Activated naive CD4-positive, alpha-beta T cell treated with anti-CD3 and anti-CD28 coated beads, Interleukin-2, amount 50 U/mL, for 72 hours (primary cell): ENCODE measurements around the gene BAG5. TPM values are rescaled to one million over a fixed set of nuclear protein-coding genes. Genes with fewer than 3 reads are reported as not detected.

Experiments used
- ATAC-seq, 2 donors: fragments of 150-1000 bp; cut with Tn5 transposase; 2 replicates each; pipeline ENCODE4 v1.10.0; 2021; ENCODE audit warnings: mild to moderate bottlenecking in 2 of 2, moderate library complexity in 2 of 2
- DNase-seq, 2 donors: peaks; one replicate each; pipeline ENCODE4 v3.0.0; 2021 to 2022; ENCODE audit warnings: low spot score in 2 of 2
- H3K27ac Mint-ChIP-seq, 2 donors: one replicate each; pipeline ENCODE4 v1.8.0; 2022; ENCODE audit warnings: mild to moderate bottlenecking in 2 of 2, mixed read lengths in 2 of 2
- H3K36me3 Mint-ChIP-seq, 2 donors: one replicate each; pipeline ENCODE4 v1.8.0; 2022; ENCODE audit warnings: mixed read lengths in 2 of 2
- H3K9me3 Mint-ChIP-seq, 2 donors: one replicate each; pipeline ENCODE4 v1.8.0; 2022; ENCODE audit warnings: mixed read lengths in 2 of 2
- total RNA-seq, 2 donors: library from RNA; stranded (reverse); gene quantifications; one replicate each; pipeline ENCODE4 v1.2.3, GENCODE V29; 2022

The BAG5 gene
- total RNA-seq, 2 donors from 2014 or later, result 15.6 to 24.1 TPM

DNA sequence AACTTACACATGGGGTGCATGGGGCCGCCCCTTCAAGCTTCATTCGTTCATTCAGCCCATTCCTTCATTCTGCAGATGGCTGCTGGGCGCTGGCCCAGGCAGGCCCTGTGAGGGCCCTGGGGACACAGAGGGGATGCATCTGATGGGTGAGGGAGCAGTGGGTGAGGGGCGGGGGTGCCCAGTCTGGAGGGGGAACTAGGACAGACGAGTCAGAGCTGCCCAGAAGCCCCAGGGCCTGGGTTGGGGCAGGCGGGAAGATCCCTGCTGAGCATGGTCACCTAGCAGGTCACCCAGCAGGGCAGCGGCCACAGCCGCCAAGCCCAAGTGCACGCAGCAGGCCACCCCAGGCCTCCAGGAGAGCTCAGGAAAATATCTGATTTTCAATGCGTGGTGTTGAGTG is 19.3 kb downstream of the BAG5 start:
- ATAC-seq (no peak), DNase-seq (no peak)
- H3K9me3 Mint-ChIP-seq, result no peaks in the 10 kb centered on the region
- H3K27ac Mint-ChIP-seq, result no peak overlapping the region
- no peaks in the 10 kb centered on the region for H3K36me3 Mint-ChIP-seq

DNA sequence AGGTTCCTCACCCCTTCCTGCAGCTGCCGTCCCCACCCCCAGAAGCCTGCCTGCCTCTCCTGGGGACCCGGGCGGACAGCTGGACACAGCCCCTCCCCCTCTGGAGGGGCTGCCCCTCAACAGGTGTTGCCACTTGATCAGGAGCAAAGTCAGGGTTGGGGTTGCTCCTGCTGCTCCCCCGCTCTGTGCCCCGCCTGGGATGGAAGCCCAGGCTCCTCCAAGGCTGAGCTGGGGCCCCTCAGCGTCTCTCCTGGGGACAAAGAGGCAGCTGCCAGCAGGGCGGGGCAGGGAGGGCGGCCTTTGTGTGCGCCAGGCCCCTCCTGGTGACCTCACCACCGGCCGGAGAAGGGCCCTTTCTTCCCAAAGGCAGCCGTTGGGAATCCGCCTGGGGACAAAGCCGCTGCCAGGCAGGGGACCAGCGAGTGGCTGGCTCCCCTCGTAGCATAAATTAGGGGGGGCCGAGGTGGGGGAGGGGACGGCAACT is 19.8 kb downstream of the BAG5 start:
- DNase-seq (no peak), ATAC-seq (no peak)
- no peaks in the 10 kb centered on the region for H3K36me3 Mint-ChIP-seq
- H3K27ac Mint-ChIP-seq, result no peak overlapping the region
- H3K9me3 Mint-ChIP-seq, result no peaks in the 10 kb centered on the region

DNA sequence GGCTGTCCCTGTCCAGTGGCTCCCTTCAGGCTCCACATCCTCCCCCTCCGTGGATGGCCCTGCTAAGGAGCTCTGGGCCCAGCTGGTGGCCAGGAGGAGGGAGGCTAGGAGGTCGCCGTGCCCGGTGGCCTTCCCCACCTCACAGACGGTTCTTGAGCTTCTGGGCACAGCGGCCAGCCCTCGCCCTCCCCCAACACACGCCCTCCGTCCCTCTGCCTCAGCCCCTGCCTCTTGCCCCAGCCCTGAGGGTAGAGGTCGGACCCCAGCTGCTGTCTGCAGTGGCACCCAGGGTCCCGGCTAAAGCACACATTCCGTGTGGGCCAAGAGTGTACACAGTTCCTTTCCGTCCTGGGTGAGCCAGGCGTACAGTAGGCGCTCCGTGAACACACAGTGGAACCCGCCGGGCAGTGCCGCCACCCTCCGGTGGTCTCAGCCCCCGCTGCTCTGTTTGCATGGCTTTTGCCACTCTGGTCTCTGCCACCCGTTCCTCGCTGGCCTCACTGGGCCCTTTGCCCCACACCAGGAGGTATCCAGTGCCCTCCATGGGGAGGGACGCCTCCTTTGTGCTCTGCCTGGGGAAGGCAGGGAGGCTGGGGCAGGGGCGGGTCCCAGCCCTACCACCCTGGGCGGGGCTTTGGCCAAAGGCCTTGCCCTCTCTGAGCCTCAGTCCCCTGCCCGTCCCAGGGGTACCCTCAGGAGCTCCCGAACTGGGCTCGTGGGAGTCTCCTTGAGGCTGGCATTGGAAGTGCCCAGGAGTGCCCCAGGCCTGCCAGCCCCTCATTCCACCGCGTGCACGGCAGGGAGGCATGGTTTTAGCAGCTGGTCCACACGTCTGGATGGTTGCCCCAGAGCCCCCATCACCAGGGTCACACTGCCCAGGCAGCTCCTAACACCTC is 20.5 kb downstream of the BAG5 start:
- no peak for DNase-seq
- H3K27ac Mint-ChIP-seq, result no peak overlapping the region
- no peaks in the 10 kb centered on the region for H3K36me3 Mint-ChIP-seq
- no peaks in the 10 kb centered on the region for H3K9me3 Mint-ChIP-seq
- no peak for ATAC-seq

DNA sequence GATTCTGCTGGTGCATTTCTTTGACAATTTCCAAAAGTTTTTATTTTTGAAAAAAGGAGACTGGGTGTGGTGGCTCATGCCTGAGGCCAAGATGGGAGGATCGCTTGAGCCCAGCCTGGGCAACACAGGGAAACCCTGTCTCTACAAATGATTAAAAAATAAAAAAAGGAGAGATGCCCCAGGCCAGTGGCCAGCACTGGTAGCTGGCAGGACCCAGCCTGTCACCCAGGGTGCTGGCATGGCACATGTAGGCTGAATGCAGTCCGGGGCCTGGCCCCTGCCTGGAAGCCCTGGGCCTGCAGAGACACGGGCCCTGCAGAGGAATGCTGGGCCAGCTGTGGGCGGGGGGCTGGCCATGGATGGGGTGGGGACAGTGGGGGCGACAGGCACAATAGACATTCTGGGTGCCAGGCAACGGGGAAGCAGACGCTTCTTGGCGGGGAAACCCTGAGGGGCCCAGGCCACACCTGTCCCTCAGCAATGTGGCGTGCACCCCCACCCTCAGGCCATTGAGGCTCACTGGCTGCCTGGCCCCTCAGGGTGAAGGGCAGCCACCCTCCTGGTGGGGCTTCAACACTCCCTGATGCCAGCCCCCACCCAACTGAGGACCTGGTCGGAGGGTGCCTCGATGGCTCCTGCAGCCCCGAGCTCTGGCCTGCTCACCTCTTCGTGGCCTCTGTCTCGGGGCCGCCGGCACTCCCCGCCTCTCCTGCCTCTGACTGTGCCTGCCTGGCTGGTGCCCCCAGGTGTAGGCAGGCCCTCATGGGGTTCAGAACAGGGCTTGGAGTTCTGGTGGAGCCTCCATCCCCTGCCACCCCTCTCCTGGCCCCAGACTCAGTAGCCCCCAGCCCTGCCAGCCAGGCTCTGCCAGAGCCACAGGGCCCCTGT is 21.4 kb downstream of the BAG5 start:
- peak in 1 of 2 donors; percentile 4 for ATAC-seq

DNA sequence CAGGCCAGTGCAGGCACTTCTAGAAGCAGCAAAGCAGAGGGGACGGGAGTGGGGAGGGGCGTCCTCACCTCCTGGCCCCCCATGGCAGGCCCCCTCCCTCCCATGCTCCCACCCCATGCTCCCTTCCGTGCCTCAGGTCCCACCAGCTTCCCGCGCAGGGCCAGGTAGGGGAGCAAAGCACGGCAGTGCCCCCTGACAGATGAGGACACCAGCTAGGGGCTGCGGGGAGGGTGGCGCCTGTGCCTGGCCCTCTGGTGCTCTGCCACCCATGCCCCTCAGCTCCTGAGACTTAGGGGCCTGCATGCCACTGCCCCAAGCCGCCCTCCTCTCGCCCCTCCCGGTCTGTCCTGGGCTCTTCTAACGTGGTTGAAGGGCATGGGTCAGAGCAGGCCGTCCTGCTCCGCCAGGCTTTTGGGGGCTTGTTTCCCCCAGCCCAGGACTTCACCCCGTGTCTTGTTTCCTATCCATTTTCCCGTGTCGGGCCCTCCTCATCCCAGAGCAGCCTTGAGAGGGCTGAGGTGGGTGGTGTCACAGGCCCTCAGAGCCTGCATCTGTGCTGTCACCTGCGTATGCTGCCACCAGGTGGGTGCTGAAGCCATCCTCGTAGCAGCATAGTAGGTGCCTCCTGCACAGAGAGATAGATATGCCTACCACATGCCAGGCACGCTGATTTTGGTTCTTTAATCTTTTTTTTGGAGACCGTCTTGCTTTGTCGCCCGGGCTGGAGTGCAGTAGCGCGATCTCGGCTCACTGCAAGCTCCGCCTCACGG is 23.2 kb downstream of the BAG5 start:
- Mint-ChIP-seq H3K36me3 (no peaks in the 10 kb centered on the region), H3K27ac (no peak overlapping the region), H3K9me3 (no peaks in the 10 kb centered on the region)
- ATAC-seq (peak in 1 of 2 donors; percentile 9), DNase-seq (no peak)

More for the DNA sequence above, 21.4 kb downstream of the BAG5 start:
- no peak for DNase-seq
- Mint-ChIP-seq H3K27ac (no peak overlapping the region), H3K36me3 (no peaks in the 10 kb centered on the region), H3K9me3 (no peaks in the 10 kb centered on the region)

DNA sequence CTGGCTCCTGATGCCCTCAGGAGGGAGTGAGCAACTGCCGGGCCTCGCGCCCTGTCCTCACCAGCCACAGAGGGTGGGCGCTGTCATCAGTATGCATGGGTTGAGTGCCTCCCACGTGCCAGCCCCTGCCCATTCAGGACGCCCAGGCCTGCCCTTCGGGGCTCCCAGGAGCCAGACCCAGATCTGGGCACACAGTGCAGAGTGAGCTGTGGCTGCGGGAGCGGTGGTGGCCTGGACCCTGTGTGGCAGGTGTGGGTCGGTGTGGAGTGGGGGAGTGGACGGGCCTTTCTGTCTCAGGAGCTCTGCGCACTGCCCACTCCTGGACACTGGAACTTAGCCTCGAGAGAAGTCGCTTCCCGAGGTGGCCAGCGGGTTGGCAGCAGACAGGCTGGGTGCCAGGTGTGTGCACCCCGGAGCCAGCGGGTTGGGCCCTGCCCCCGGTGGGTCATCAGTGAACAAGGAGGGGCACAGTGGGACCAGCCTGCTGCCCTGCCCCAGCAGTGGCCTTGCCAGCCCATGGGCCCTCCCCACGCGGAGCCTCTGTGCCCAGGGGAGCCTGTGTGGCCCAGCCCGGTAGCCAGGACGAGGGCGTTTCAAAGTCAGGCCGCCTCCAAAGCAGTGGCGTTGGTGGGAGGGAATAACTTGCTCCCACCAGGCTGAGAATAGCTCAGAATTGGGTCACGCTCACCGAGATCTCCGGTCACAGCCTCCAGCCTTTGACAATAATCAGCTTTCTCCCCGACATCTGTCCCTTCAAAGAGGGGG is 24.0 kb downstream of the BAG5 start:
- DNase-seq, result no peak
- Mint-ChIP-seq H3K27ac (no peak overlapping the region), H3K36me3 (no peaks in the 10 kb centered on the region), H3K9me3 (no peaks in the 10 kb centered on the region)
- no peak for ATAC-seq

DNA sequence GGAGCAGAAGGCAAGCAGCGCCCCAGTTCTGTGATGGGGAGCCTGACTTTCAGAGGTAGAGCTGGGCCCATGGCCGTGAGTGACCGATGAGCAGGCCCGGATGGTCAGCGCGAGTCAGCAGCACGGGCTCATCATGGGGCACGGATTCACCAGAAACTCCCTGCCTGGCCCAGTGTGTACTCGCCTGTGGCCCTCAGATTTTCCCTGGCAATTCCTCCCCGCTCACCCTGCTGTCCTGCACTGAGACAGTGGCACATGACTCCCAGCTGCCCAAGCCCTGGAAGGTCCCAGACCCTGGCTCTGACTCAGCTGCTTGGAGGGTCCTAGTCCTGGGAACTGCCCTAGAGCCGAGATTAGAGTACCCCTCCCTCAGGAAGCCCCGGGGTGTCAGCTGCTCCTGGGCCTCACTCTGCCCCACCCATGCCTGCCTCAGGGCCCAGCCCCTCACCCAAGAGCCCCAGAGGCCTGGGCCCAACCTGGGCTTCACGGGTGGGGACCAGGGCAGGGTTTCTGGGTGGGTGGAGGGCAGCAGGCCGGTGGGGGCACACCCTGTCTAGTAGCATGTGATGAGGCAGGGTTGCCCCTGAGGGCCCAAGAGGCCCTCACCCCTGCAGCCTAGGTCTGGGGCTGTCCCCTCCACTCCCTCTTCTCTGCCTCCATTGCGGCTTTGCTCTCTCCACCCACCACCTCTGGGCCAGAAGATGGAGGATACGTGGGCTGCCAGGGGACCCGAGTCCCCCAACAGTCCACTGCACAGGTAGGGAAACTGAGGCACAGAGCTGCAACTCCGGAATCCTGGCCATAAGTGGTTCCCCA is 25.1 kb downstream of the BAG5 start:
- peak overlapping the region in 1 of 2 donors; percentile 36 for H3K27ac Mint-ChIP-seq
- no peaks in the 10 kb centered on the region for H3K36me3 Mint-ChIP-seq
- DNase-seq (no peak), ATAC-seq (no peak)
- H3K9me3 Mint-ChIP-seq, result no peaks in the 10 kb centered on the region

DNA sequence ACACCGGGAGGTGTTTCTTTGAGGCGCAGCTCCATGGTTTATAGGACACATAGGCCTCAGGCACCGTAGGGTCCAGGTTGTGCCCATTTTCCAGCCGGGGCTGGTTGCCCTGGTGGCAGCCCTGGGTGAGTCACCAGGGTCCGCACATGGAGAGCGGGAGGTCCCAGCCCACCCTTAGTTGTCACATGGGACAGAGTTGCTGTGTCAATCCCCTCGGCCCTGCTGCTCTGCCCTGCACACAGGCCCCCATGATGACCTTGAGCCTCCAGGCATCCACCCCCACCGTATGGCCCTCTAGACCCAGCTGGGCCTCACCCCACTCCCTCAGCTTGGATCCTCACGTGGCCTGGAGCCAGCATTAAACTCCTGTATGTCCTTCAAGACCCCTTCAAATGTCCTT is 25.8 kb downstream of the BAG5 start:
- ATAC-seq, result no peak
- DNase-seq, result no peak
- H3K36me3 Mint-ChIP-seq, result no peaks in the 10 kb centered on the region
- H3K9me3 Mint-ChIP-seq, result no peaks in the 10 kb centered on the region
- H3K27ac Mint-ChIP-seq, result peak overlapping the region in 1 of 2 donors; percentile 67

DNA sequence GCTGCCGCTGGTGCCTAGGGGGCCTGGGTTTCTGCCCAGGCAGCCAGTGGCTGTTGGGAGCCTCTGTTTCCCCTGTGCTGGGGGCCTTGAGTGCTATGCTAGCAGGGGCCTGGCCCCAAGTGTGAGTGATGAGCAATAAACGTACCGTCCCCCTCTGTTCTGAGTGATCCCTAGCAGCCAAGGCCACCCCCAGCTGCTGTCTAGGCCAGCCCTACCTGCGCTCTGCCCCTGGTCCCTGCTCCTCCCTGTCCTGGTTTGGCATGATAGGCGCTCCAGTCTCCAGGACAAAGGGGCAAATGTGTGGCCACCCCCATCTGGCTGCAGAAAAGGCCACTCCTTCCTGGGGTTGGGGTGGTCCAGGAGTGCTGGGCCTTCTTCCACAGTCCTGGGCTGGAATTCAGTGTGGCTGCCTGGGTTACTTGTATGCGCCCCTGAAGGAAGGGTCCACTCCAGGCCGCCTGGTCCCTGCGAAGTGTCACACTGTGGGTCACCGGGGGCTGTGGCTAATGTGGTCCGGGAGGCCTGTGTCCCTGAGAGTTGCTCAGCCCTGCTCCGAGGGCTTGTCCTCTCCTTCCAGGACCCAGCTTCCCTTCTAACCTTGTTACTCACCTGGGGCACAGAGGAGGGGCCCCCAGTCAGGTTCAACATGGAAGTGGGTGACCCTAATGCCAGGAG is 26.4 kb downstream of the BAG5 start:
- DNase-seq (no peak), ATAC-seq (no peak)
- Mint-ChIP-seq H3K36me3 (no peaks in the 10 kb centered on the region), H3K9me3 (no peaks in the 10 kb centered on the region), H3K27ac (no peak overlapping the region)

DNA sequence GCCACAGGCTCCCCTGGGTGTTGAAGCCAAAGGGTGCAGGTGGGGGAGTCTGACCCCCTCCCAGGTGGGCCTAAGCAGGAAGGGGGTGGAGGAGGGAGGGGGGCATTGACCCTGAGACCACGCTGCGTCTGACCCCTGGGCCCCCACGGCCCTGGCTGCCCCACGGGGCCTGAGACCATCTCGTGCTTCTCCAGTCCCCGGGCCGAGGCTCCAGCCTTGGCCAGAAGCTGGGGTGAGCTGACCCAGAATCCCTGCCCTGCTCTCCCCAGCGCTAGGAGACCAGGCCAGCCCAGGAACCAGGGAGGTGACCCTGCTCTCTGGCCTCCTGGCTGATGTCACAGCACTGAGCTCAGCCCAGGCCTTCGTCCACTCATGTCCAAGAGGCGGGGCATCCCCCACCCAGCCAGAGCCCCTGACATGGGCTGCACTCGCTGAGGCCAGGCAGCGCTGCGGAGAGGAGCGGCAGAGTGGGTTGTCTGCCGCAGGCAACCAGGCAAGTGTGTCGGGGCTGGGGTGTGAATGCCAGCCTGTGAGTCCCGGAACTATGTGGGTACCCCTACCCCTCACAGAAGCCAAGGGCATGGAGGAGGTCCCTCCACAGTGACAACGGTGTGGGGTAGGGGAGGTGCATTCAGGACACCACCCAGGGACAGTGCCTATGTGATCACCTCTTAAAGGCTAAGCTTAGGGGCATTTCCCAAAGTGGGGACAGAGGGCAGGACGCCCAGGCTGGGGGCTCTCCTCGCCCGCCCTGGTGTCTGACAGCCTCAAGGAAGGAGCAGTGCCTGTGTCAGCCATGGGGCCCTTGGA is 27.2 kb downstream of the BAG5 start:
- H3K36me3 Mint-ChIP-seq, result no peaks in the 10 kb centered on the region
- DNase-seq, result no peak
- no peaks in the 10 kb centered on the region for H3K9me3 Mint-ChIP-seq

DNA sequence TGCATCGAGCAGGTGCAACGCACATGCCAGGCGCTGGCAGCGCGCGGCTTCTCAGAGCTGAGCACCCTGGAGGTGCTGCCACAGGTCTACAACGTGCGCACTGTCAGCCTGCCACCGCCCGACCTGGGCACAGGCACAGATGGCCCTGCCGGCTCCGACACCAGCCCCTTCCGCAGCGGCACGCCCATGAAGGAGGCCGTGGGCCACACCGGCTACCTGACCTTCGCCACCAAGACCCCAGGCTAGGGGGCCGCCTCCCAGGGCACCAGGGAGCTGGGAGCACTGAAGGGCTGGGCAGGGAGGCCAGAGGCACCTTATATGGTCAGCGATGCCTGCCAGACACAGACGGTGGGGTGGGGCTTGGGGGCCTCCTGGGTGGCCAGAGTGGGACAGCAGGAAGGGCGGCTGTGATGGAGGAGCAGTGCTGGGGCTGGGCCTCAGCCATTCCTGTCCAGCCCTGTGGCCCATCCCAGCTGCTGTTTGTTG is 27.8 kb downstream of the BAG5 start:
- ATAC-seq, result no peak
- no peak overlapping the region for H3K27ac Mint-ChIP-seq
- peaks cover 0 to 1% of the 10 kb centered on the region in 2 donors for H3K36me3 Mint-ChIP-seq
- no peaks in the 10 kb centered on the region for H3K9me3 Mint-ChIP-seq
- no peak for DNase-seq

More for the DNA sequence above, 27.2 kb downstream of the BAG5 start:
- ATAC-seq, result no peak
- no peak overlapping the region for H3K27ac Mint-ChIP-seq

DNA sequence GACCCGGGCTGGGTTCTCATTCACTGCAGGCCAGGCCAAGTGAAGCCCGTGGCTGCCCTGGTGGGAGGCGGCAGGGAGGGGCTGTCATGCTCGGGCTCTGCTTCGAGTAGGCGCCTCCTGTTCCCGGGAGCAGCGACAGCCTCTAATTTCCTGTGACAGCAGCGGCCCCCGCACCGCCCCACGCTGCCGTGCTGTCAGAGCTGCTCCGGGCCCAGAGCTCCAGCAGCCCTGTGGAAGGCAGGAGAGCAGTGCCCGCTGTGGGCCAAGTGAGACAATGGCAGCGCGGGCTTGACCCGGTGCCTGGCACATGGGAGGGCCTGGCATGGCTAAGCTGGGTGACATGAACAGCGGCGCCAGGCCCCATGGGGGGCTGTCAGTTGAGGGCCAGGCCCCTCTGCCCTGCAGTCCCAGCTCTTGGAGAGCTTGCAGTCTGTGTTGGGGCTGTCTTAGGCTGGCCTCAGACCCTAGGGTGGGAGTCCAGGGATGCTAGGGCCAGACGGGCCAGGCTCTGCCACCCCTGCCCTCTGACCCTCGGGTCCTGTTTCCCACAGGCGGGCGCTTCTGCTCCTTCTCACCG is 28.4 kb downstream of the BAG5 start:
- no peak overlapping the region for H3K27ac Mint-ChIP-seq
- H3K9me3 Mint-ChIP-seq, result no peaks in the 10 kb centered on the region
- H3K36me3 Mint-ChIP-seq, result peaks cover 0 to 5% of the 10 kb centered on the region in 2 donors
- DNase-seq (no peak), ATAC-seq (no peak)

DNA sequence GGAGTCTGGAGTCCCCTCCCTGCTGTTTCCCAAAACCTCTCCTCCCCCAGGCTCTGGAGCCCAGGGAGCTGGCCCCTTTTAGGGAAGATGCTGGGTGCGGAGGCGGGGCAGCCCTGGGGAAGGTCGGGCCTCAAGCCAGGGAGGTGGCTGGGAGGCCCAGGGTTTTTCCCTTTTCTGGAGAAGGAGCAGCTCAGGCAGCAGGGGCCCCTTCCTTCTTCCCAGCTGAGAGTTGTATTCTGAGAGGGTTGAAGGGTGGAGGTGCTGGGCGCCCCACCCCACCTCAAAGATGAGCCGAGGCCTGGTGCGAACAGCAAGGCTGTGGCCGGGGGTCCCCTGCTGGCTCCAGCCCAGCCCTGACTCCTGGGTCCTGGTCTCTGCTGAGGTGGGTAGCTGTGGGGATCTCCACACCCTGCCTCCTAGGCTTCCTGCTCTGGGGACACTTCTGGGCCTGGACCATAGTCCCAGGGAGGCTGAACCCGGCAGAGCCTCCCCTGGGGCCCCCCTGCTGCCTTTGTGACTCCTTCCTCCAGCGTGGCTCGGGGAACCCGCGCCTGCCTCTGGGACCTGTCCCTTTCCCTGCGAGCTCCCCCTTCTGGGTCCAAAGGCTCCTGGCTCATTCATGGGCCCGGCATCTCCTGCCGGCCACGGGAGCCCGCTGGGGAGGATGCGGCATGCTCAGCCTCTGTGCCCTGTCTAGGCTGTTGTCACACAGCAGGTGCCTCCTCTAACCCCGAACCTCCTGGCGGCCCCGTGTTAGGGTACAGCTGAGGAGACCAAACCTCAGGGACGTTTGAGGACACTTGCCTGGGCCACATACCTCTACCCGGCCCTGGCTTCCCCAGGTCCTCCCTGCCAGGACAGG is 29.1 kb downstream of the BAG5 start:
- ATAC-seq, result no peak
- Mint-ChIP-seq H3K27ac (no peak overlapping the region), H3K9me3 (no peaks in the 10 kb centered on the region), H3K36me3 (peaks cover 0 to 5% of the 10 kb centered on the region in 2 donors)
- DNase-seq, result no peak
